B cell (primary cell): ENCODE data around the gene ZNHIT3.

Experiments used
- CTCF ChIP-seq: fragments of 200-600 bp; IDR thresholded peaks from one replicate; pipeline ENCODE4 v1.8.0; 2022; ENCODE audit warnings: antibody characterized with exemption, mild to moderate bottlenecking
- EZH2 ChIP-seq: IDR thresholded peaks from 2 replicates; pipeline ENCODE4 v1.6.1; 2012; ENCODE audit warnings: borderline replicate concordance, low read depth, mild to moderate bottlenecking, moderate library complexity, low read length; ENCODE audit not compliant: insufficient read depth, poor library complexity, severe bottlenecking

- TF ChIP-seq CTCF (no peak), EZH2 (no peak)
Measured at GRCh38 chr17:36501963-36502362, 15.5 kb downstream of the ZNHIT3 start.
